Activated naive CD8-positive, alpha-beta T cell treated with anti-CD3 and anti-CD28 coated beads, Interleukin-2, amount 10 ng/mL, durations not matched to agents 7 days and 5 days (primary cell): ENCODE data around the gene TAGLN. TPM values are rescaled to one million over a fixed set of nuclear protein-coding genes. Genes with fewer than 3 reads are reported as not detected.

ENCODE experiments used
- ATAC-seq: fragments of 150-1000 bp; cut with Tn5 transposase; one replicate; pipeline ENCODE4 v1.10.0; 2021; ENCODE audit warnings: low read depth, moderate library complexity
- POLR2A ChIA-PET: fragments of 350-600 bp; sonication (Branson Sonifier 250); formaldehyde crosslinking; loops from one replicate; lab custom pipeline; 2021; ENCODE audit warnings: antibody characterized with exemption; lab: Charles Lee
- DNase-seq: peaks from one replicate; pipeline ENCODE4 v3.0.0; 2021
- H3K27ac Mint-ChIP-seq: one replicate; pipeline ENCODE4 v1.8.0; 2022; ENCODE audit warnings: mild to moderate bottlenecking, mixed read lengths
- H3K27me3 Mint-ChIP-seq: one replicate; pipeline ENCODE4 v1.8.0; 2022; ENCODE audit warnings: mild to moderate bottlenecking, moderate library complexity, mixed read lengths
- H3K36me3 Mint-ChIP-seq: one replicate; pipeline ENCODE4 v1.8.0; 2021; ENCODE audit warnings: mild to moderate bottlenecking, mixed read lengths
- H3K4me1 Mint-ChIP-seq: one replicate; pipeline ENCODE4 v1.8.0; 2021; ENCODE audit warnings: mixed read lengths
- H3K4me3 Mint-ChIP-seq: one replicate; pipeline ENCODE4 v1.8.0; 2022; ENCODE audit warnings: mild to moderate bottlenecking, moderate library complexity, mixed read lengths
- H3K9me3 Mint-ChIP-seq: one replicate; pipeline ENCODE4 v1.8.0; 2021; ENCODE audit warnings: mixed read lengths
- total RNA-seq, 2 experiments: library from RNA; stranded (reverse); gene quantifications; one replicate each; pipeline ENCODE4 v1.2.3, GENCODE V29; 2021

TAGLN gene
- 1 to 10 TPM; 6.2 to 6.4 TPM for total RNA-seq

- no peak within 1 kb of the TSS for H3K4me3 Mint-ChIP-seq
- ATAC-seq: no peak
Observed at GRCh38 chr11:117199053-117199915, at the start of gene TAGLN. Gene TAGLN (plus strand): TSS chr11:117199370. CDS start chr11:117203014, 3,644 bp downstream.

DNA sequence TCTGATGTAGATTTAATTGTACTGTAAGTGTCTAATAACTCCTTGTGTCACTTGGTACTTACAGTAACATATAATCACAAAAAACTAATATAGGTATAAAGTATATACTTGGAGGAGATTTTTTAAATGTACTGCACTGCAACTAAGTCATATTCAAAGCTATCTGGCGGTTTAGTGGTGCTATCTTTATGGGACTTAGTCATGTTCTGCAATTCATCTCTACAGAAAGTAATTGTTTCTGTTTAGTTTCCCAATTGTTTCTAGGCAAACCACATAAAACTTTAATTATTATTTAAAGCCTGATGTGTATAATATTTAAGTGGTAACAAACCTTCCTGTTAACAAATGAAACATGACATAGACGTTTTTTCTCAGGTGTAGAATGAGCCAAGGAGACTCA, 47.1 kb upstream of the TAGLN start:
- no peak for DNase-seq
- Mint-ChIP-seq H3K27ac (no peak overlapping the region), H3K36me3 (peaks cover 27% of the 10 kb centered on the region), H3K9me3 (no peaks in the 10 kb centered on the region), H3K27me3 (no peaks in the 10 kb centered on the region), H3K4me3 (no peak overlapping the region), H3K4me1 (peaks cover 21% of the 10 kb centered on the region)
- ATAC-seq: no peak
- POLR2A ChIA-PET: no interaction called here

More at GRCh38 chr11:117199053-117199915, at the start of gene TAGLN:
- Mint-ChIP-seq H3K27me3 (no peaks in the 10 kb centered on the region), H3K36me3 (peaks cover 7% of the 10 kb centered on the region), H3K27ac (peak within 1 kb of the TSS; percentile 9), H3K9me3 (no peaks in the 10 kb centered on the region), H3K4me1 (peaks cover 1% of the 10 kb centered on the region)
- no peak for DNase-seq
- POLR2A ChIA-PET: no interaction called here

- no peak overlapping the region for H3K4me3 Mint-ChIP-seq
- POLR2A ChIA-PET: no interaction called here
- no peak for DNase-seq
- H3K27me3 Mint-ChIP-seq: no peaks in the 10 kb centered on the region
- H3K9me3 Mint-ChIP-seq: no peaks in the 10 kb centered on the region
- ATAC-seq: no peak
- H3K36me3 Mint-ChIP-seq: peaks cover 26% of the 10 kb centered on the region
- peaks cover 12% of the 10 kb centered on the region for H3K4me1 Mint-ChIP-seq
- H3K27ac Mint-ChIP-seq: no peak overlapping the region
Observed at GRCh38 chr11:117154468-117154867, 44.7 kb upstream of the TAGLN start.

DNA sequence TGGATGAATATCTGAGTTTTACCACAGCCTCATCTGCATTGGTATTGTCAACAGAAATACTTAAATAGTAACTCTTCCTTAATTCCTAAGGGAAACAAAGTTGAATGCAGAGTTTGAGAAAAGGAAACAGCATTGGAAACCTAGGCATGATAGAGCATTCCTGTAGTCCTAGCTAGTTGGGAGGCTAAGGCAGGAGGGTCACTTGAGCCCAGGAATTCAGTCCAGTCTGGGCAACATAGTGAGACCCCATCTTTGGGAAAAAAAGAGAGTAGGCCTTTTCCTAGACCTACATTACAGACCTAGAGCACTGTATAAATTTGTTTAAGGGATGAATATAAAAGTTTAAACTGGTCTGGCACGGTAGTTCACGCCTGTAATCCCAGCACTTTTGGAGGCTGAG, 41.7 kb upstream of the TAGLN start:
- Mint-ChIP-seq H3K27me3 (no peaks in the 10 kb centered on the region), H3K4me1 (peaks cover 11% of the 10 kb centered on the region), H3K27ac (no peak overlapping the region), H3K4me3 (no peak overlapping the region), H3K36me3 (peaks cover 19% of the 10 kb centered on the region), H3K9me3 (no peaks in the 10 kb centered on the region)
- DNase-seq: no peak
- no peak for ATAC-seq
- POLR2A ChIA-PET: interaction anchor here (0.7 to 1.2 kb wide), 2 partner anchors 13 to 23 kb away, joined by 3 to 6 read pairs; no protein-coding TSS in a partner anchor

DNA sequence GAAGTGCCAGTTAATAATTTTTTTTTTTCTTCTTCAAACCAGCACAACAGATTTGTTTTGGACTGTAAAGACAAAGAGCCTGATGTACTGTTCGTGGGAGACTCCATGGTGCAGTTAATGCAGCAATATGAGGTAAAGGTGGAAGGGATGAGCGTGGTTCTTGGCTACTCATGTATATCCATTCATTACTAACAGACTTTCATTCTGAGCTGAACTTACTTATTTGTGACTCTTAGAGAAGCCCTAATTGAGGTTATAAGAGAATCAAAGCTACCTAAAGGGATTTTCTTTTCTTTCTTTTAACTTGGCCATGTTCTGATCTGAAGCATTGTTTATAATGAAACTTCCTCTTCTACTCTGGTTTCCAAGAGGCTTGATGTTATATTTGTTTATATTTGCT, 39.3 kb upstream of the TAGLN start:
- POLR2A ChIA-PET: interaction anchor here (1.7 kb wide), 1 partner anchor 16 kb away, joined by 5 read pairs; the partner anchor contains the start of gene PAFAH1B2
- Mint-ChIP-seq H3K27ac (no peak overlapping the region), H3K27me3 (no peaks in the 10 kb centered on the region), H3K4me1 (peaks cover 8% of the 10 kb centered on the region), H3K36me3 (peaks cover 16% of the 10 kb centered on the region), H3K9me3 (no peaks in the 10 kb centered on the region), H3K4me3 (no peak overlapping the region)
- DNase-seq: no peak
- no peak for ATAC-seq

- POLR2A ChIA-PET: interaction anchor here (0.5 to 1.7 kb wide), 2 partner anchors 14 to 17 kb away, joined by 3 to 5 read pairs; partner anchors contain the start of gene PAFAH1B2
- no peaks in the 10 kb centered on the region for H3K9me3 Mint-ChIP-seq
- H3K27me3 Mint-ChIP-seq: no peaks in the 10 kb centered on the region
- DNase-seq (no peak), ATAC-seq (no peak)
- H3K36me3 Mint-ChIP-seq: peaks cover 22% of the 10 kb centered on the region
- H3K4me1 Mint-ChIP-seq: peaks cover 6% of the 10 kb centered on the region
- H3K4me3 Mint-ChIP-seq: no peak overlapping the region
- H3K27ac Mint-ChIP-seq: no peak overlapping the region
Observed at GRCh38 chr11:117160826-117161225, 38.3 kb upstream of the TAGLN start.

GRCh38 chr11:117166491-117166890, 32.7 kb upstream of the TAGLN start:
- ATAC-seq (no peak), DNase-seq (no peak)
- no peaks in the 10 kb centered on the region for H3K27me3 Mint-ChIP-seq
- peaks cover 2% of the 10 kb centered on the region for H3K4me1 Mint-ChIP-seq
- no peaks in the 10 kb centered on the region for H3K9me3 Mint-ChIP-seq
- H3K27ac Mint-ChIP-seq: no peak overlapping the region
- H3K36me3 Mint-ChIP-seq: peaks cover 14% of the 10 kb centered on the region
- POLR2A ChIA-PET: no interaction called here
- no peak overlapping the region for H3K4me3 Mint-ChIP-seq

DNA sequence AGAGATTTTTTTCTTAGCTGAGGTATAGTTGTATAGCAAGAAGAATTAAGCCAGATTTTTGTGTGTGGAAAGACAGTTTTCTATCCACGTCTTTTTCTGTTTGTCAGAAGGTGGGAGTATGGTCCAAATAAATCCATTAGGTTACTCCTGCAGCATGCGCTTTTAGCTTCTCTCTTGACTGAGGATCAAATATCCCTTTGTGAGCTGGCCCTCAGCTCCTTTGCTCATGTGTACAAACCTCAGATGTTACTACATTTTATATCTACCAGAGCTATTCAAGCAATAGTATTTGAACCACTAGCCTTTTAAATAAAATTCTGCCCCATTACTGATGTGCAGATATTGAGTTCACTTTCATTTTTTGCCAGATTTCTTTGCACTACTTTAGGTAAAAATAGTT, 29.4 kb upstream of the TAGLN start:
- H3K27ac Mint-ChIP-seq: no peak overlapping the region
- H3K4me3 Mint-ChIP-seq: no peak overlapping the region
- H3K4me1 Mint-ChIP-seq: peaks cover 5% of the 10 kb centered on the region
- no peak for DNase-seq
- ATAC-seq: no peak
- POLR2A ChIA-PET: interaction anchor here (0.6 to 0.8 kb wide), 2 partner anchors 10 to 13 kb away, joined by 3 to 5 read pairs; no protein-coding TSS in a partner anchor
- no peaks in the 10 kb centered on the region for H3K27me3 Mint-ChIP-seq
- H3K36me3 Mint-ChIP-seq: peaks cover 14% of the 10 kb centered on the region
- no peaks in the 10 kb centered on the region for H3K9me3 Mint-ChIP-seq

DNA sequence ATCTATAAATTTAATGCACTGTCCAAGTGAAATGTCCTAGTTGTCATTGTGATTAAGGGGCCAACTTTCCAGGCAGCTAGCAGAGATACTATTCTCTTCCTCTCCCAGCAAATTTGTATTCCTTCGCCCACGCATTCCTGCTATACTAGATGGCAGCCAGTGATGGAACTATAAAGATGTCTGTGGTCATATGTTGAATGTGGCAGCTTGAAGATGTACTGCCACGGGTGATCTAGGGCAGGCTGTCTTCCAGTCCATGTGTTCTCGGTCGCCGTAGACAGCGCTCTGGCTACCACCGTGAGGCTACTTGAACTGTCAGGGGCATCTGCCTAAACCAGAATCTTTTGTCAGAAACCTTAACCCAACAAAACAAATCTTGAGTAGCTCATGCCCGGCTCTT, 29.0 kb upstream of the TAGLN start:
- POLR2A ChIA-PET: interaction anchor here (0.6 to 0.8 kb wide), 2 partner anchors 10 to 14 kb away, joined by 3 to 5 read pairs; no protein-coding TSS in a partner anchor
- H3K4me3 Mint-ChIP-seq: no peak overlapping the region
- DNase-seq: no peak
- H3K9me3 Mint-ChIP-seq: no peaks in the 10 kb centered on the region
- H3K27me3 Mint-ChIP-seq: no peaks in the 10 kb centered on the region
- H3K27ac Mint-ChIP-seq: no peak overlapping the region
- peaks cover 5% of the 10 kb centered on the region for H3K4me1 Mint-ChIP-seq
- H3K36me3 Mint-ChIP-seq: peaks cover 13% of the 10 kb centered on the region
- ATAC-seq: no peak

DNA sequence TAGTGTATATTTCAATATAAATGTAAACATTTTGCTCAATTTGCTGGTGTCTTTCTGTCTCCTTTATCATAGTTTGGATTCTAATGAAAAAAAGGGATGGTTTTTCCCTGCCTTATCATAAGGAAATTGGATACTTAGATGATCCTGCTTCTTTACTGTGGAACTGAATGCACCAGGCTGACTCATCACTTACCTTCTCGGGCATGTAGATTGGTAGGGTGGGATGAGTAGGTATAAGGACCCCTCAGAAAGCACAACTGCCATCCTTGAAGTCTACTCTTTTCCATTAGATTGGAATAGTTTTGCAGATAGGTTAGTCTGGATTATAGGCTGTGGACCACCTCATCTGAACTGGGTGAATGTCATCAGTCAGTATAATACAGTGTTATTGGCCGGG, 28.2 kb upstream of the TAGLN start:
- DNase-seq (no peak), ATAC-seq (no peak)
- H3K4me3 Mint-ChIP-seq: no peak overlapping the region
- no peaks in the 10 kb centered on the region for H3K27me3 Mint-ChIP-seq
- H3K27ac Mint-ChIP-seq: no peak overlapping the region
- peaks cover 9% of the 10 kb centered on the region for H3K36me3 Mint-ChIP-seq
- no peaks in the 10 kb centered on the region for H3K9me3 Mint-ChIP-seq
- H3K4me1 Mint-ChIP-seq: peaks cover 5% of the 10 kb centered on the region
- POLR2A ChIA-PET: no interaction called here

DNA sequence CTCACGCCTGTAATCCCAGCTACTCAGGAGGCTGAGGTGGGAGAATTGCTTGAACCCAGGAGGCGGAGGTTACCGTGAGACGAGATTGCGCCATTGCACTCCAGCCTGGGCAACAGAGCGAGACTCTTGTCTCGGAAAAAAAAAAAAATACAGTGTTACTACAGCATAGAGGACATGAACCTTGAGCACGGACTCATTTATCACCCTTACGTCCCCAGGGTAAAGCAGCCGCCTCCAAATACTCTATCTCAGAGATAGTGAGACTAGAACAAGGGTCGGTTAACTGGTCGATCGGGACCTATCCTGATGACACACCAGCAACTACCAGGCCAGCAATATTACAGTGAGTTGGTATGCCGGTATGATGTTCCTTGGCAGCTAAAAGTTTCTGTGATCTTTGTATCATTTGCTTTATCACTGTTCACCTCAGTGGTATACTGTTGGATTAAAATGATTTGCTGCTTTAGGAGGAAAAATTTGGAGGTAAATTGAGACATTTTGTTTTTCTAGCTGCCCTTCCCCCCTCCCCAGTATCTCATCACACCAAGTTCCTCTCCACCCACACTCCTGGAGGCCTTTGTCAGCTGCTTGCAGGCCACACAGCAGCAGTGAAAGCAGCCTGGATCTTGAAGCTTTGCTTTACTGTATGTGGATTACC, 27.6 kb upstream of the TAGLN start:
- no peaks in the 10 kb centered on the region for H3K9me3 Mint-ChIP-seq
- ATAC-seq (no peak), DNase-seq (no peak)
- POLR2A ChIA-PET: interaction anchor here (0.8 kb wide), 1 partner anchor 26 kb away, joined by 3 read pairs; no protein-coding TSS in a partner anchor
- H3K27me3 Mint-ChIP-seq: no peaks in the 10 kb centered on the region
- H3K36me3 Mint-ChIP-seq: peaks cover 9% of the 10 kb centered on the region
- H3K27ac Mint-ChIP-seq: no peak overlapping the region
- H3K4me3 Mint-ChIP-seq: no peak overlapping the region
- H3K4me1 Mint-ChIP-seq: peaks cover 5% of the 10 kb centered on the region

DNA sequence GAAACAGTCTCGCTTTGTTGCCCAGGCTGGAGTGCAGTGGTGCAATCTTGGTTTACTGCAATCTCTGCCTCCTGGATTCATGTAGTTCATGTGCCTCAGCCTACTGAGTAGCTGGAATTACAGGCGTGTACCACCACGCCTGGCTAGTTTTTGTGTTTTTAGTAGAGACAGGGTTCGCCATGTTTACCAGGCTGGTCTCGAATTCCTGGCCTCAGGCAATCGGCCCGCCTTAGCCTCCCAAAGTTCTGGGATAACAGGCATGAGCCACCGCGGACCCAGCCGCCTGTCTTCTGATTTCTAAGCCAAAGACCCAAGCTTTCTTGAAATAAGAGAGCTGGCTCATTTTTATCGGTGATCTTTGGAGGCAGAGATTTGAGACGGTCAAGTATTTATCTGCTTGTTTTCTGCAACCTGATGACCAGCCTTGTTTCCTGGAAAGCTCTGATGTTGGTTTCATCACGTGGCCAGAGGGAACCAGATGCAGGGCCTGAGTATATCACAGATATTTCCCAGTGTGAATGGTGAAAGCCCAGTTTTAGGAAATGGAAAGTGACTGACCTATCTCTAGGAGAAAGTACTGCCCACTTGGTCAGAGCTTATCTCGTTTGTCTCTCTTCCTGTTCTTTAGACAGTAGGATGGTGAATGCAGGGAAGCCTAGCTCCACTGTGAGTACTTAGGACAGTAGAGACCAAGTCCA, 26.3 kb upstream of the TAGLN start:
- POLR2A ChIA-PET: interaction anchor here (0.6 kb wide), 1 partner anchor 16 kb away, joined by 3 read pairs; no protein-coding TSS in a partner anchor
- H3K9me3 Mint-ChIP-seq: no peaks in the 10 kb centered on the region
- peaks cover 7% of the 10 kb centered on the region for H3K4me1 Mint-ChIP-seq
- H3K36me3 Mint-ChIP-seq: peaks cover 7% of the 10 kb centered on the region
- no peak overlapping the region for H3K27ac Mint-ChIP-seq
- no peaks in the 10 kb centered on the region for H3K27me3 Mint-ChIP-seq
- H3K4me3 Mint-ChIP-seq: no peak overlapping the region
- ATAC-seq: no peak
- DNase-seq: no peak

GRCh38 chr11:117175104-117175503, 24.1 kb upstream of the TAGLN start:
- peaks cover 4% of the 10 kb centered on the region for H3K36me3 Mint-ChIP-seq
- H3K4me1 Mint-ChIP-seq: peaks cover 17% of the 10 kb centered on the region
- no peaks in the 10 kb centered on the region for H3K9me3 Mint-ChIP-seq
- POLR2A ChIA-PET: no interaction called here
- DNase-seq (no peak), ATAC-seq (no peak)
- H3K4me3 Mint-ChIP-seq: no peak overlapping the region
- H3K27me3 Mint-ChIP-seq: no peaks in the 10 kb centered on the region
- H3K27ac Mint-ChIP-seq: no peak overlapping the region
